ENCODE results near the gene LHX4. TPM values are rescaled to one million over a fixed set of nuclear protein-coding genes. Genes with fewer than 3 reads are reported as not detected.

The LHX4 gene
- polyA plus RNA-seq, 4 donors = 1.5 to 2.2 (median 1.6) TPM

DNA sequence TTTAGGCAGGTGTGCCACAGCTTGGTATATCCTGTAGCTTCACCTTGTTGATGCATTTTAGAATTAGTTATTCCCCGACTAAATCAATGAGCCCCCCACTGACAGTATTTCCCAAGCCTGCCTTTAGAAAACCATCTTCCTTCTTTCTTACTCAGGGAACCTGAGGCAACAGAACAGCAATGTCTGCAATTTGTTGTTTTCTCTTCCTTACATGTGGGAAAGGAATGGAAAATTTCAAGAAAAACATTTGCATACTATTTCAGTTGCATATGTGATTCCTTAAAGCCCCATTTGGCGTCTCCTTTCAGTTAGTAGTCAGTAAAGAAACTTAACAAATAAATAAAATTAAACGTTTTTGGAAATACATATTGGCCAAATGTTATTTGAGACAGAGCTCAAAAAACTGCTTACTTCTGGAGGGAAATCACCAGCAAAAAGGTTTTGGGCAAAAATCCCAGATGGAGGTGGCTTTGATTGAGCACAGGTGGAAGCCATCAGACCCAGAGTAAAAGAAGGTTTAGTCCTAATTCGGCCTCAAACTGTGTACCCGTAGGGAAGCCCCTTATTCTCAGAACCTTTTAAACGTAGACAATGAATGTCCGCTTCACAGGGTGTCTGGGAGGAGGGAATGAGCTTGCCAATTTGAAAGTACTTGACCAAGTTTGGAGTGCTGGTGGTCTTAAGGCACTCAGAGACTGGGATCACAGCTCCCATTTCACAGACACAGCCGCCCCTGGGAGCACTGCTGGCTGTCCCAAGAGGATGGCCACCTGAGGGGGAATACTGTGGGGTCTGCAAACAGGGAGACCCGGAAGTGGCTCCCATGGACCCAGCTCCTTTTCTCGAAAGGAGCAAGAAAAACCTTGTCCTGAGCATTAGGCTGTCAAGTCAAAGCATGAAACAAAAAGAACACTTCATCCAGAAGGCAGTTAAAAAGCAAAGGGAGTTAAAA lies 9.4 kb downstream of the LHX4 start:
- DNase-seq (ENCODE audit: low read depth in 4 of 4, low spot score in 3 of 4) = no peak

- no peak for DNase-seq (ENCODE audit: low read depth in 4 of 4, low spot score in 3 of 4)
These were observed 11.9 kb downstream of the LHX4 start for GRCh38 chr1:180241716-180242544.

DNA sequence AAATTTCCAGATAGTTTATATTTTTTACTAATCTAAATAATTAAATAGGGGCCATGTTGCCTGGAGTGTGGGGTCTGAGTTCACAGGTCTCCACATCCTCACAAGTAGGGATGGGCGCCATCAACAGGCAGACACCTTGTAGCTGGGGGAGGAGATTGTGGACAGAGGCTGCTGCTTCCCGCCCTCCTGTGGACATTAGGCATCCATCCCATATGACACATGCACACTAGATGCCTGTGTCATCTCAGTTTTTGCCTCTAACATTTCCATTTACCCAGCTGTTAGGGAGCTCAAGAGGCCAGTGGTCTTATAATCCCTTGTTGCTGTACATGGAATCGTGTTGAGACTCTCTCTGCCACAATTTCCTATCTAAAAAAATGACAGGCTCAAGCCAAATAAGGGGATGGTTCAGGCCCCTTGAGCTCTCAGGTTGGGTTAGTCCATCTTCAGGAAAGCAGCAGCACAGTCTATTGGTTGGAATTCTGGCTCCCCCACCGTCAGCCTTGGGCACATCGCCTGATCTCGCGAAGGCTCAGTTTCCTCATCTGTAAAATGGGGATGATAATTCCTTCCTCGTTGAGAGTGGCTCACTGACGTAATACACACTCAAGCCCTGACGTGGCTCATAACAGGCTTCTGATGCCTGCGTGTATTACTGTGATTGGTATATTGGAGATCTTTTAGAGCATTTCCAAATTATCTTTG lies 13.6 kb downstream of the LHX4 start:
- no peak for DNase-seq (ENCODE audit: low read depth in 4 of 4, low spot score in 3 of 4)

GRCh38 chr1:180244840-180245239 lies 14.8 kb downstream of the LHX4 start:
- DNase-seq (ENCODE audit: low read depth in 4 of 4, low spot score in 3 of 4) = no peak

GRCh38 chr1:180246579-180246978 lies 16.5 kb downstream of the LHX4 start:
- DNase-seq (ENCODE audit: low read depth in 4 of 4, low spot score in 3 of 4) = no peak

GRCh38 chr1:180247061-180247460 lies 17.0 kb downstream of the LHX4 start:
- no peak for DNase-seq (ENCODE audit: low read depth in 4 of 4, low spot score in 3 of 4)

GRCh38 chr1:180247580-180247979 lies 17.5 kb downstream of the LHX4 start:
- DNase-seq (ENCODE audit: low read depth in 4 of 4, low spot score in 3 of 4) = no peak

GRCh38 chr1:180248176-180248575 lies 18.1 kb downstream of the LHX4 start:
- no peak for DNase-seq (ENCODE audit: low read depth in 4 of 4, low spot score in 3 of 4)

DNA sequence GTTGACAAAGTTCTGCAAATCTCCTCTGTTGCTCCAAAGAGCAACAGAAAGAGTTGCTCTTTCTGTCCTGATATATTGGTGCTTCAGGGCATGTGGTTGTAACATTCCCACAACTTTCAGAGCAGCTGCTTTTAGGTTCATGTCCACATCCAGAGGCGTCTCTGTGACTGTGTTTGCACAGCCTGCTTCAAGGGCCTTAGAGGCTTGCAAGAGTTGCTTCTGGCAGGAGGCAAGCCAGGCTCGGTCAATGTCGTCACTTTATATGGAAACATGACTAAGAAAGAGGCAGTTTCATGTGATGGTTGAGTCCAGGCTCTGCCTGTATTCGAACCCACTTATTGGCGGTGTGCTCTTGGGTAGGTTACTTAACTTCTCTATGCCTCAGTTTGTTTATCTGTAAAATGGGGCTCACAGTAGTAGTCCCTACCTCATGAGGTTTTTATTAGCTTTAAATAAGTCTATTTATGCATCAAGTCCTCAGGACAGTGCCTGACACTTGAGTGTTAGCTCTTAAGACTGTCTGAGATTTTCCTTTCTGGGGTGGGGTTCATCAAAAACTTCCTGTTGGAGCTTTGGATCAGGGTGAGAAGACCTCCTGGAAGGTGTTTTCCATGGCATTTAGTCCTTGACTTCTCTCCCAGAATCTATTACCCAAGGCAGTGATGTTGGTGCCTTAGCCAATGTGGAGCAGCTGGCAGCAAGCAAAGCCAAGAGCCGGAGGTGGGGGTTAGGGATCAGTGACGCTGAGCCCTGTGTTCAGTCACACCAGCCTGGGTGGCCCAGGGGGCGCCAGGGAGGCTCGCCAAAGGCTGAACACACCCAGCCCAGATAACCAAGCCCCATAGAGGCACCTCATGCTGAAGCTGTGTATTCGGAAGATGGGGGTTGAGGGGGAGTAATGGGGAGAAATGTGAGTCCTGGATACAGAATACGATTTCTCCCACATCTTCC lies 18.9 kb downstream of the LHX4 start:
- no peak for DNase-seq (ENCODE audit: low read depth in 4 of 4, low spot score in 3 of 4)

DNA sequence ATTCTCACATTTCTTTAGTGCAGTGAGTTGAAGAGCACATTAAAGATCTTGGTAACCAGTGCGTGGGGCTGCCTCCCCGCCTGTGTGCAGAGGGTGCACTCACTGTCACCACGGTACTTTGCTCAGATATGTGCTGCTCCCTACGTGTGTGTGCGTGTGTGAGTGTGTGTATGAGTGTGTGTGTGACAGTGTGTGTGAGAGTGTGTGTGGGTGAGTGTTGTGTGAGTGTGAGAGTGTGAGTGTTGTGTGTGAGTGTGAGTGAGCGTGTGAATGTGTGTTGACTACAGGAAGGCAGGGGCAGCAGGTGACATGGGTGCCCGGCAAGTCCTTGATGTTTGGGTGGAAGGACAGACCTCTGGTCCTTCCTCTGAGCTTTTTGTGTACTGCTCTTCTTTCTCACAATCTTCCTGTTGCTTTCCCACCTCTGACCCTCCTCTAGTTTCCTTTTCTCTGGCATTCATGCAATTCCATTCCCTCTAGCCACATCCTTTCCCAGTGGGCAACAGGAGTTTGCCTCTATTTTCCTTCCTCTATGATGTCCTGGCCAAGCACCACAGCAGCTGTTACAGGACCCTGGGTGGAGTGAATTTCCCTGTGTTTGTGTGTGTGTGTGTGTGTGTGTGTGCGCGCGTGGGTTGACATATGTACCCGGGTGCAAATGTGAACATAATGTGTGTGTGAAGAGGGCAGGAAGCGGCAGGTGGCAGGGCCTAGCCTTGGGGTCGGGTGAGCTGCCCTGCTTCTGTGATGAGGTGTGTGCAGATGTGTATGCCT lies 19.8 kb downstream of the LHX4 start:
- DNase-seq (ENCODE audit: low read depth in 4 of 4, low spot score in 3 of 4) = no peak

- DNase-seq (ENCODE audit: low read depth in 4 of 4, low spot score in 3 of 4) = no peak
These were observed 20.4 kb downstream of the LHX4 start for GRCh38 chr1:180250499-180250770.

- DNase-seq (ENCODE audit: low read depth in 4 of 4, low spot score in 3 of 4) = no peak
These were observed 20.9 kb downstream of the LHX4 start for GRCh38 chr1:180250883-180251509.

- DNase-seq (ENCODE audit: low read depth in 4 of 4, low spot score in 3 of 4) = no peak
These were observed 21.7 kb downstream of the LHX4 start for GRCh38 chr1:180251526-180252305.

- no peak for DNase-seq (ENCODE audit: low read depth in 4 of 4, low spot score in 3 of 4)
These were observed 22.8 kb downstream of the LHX4 start for GRCh38 chr1:180252638-180253536.

DNA sequence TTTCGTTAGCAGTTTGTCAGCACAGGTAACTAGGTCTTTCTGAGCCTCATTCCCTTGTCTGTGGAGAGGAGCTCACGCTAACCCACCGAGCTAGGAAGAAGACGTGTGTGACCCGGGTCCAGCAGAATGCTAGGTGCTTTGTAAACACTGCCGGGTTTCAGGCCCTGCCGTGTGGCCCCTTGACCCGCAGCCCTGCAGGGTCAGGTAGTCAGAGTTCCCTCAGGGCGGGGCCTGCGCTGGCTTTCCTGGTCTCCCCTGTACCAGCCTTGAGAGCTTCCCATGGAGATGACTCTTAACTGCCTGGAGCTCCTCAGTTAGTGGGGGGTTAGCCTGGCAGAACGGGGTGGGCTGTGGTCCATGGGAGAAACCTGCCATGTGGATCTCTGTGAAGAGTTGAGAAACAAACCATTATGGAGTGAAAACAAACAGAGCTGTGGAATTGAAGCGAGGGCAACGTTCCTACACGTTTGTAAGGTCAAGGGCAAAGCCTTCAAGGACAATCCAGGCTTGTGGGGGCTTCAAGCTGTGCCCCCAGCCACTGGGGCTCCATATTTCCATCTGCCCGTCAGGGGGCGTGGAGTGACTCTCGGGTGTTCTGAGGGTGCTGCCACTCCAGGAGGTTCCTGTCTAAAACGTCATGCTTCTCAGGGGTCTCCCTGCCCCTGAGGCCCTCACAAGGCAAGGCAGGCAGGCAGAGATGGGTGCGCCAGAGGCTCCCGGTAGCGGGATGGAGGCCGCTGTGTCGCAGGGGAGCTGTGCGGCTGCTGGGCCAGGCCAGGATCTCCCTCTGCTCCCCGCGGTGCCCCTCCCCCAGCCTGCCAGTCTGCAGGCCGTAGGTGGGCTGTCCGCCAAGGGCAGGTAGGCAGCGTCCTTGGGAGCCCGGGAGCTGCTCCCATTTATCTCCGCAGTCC lies 23.8 kb downstream of the LHX4 start:
- no peak for DNase-seq (ENCODE audit: low read depth in 4 of 4, low spot score in 3 of 4)

GRCh38 chr1:180254496-180254819 lies 24.4 kb downstream of the LHX4 start:
- DNase-seq (ENCODE audit: low read depth in 4 of 4, low spot score in 3 of 4) = no peak
